Peyer's patch (tissue), 4 donors: ENCODE measurements around the gene TRIM14.

Source experiments
- POLR2A ChIP-seq, 2 donors: fragments of 450-650 bp; IDR thresholded peaks; one replicate each; pipeline ENCODE4 v1.5.1; 2017; ENCODE audit warnings: antibody characterized with exemption in 2 of 2, mild to moderate bottlenecking in 2 of 2, moderate library complexity in 2 of 2
- TF ChIP-seq, protein P1 (sequence below), 6 experiments: fragments of 450-650 bp in 4 of 6; fragments of 200-600 bp in 2 of 6; sonication (generic) in 1 of 6; IDR thresholded peaks; one replicate each; pipeline ENCODE4 v1.5.1; 2017 to 2019; ENCODE audit warnings: antibody characterized with exemption in 6 of 6, mild to moderate bottlenecking in 3 of 6, moderate library complexity in 1 of 6

DNA sequence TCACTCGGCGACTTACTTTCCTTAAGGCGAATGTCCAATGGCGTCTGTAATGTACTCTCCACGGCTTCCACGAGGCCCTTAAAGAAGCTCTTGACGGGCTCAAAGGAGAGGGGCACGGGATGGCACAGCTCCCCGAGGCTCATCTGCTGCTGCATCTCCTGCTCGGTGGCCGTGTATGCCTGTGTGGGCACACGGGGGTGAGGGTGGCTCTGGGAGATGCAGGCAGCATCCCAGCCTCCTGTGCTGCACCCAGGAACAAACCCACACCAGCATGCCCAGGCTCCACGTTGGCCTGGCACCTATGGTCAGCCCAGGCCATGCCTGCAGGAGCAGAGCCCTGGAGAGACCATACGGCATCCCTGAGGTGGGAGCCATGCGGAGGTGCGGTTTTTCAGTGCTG, 24.2 kb downstream of the TRIM14 start:
- TF ChIP-seq, protein P1, sequence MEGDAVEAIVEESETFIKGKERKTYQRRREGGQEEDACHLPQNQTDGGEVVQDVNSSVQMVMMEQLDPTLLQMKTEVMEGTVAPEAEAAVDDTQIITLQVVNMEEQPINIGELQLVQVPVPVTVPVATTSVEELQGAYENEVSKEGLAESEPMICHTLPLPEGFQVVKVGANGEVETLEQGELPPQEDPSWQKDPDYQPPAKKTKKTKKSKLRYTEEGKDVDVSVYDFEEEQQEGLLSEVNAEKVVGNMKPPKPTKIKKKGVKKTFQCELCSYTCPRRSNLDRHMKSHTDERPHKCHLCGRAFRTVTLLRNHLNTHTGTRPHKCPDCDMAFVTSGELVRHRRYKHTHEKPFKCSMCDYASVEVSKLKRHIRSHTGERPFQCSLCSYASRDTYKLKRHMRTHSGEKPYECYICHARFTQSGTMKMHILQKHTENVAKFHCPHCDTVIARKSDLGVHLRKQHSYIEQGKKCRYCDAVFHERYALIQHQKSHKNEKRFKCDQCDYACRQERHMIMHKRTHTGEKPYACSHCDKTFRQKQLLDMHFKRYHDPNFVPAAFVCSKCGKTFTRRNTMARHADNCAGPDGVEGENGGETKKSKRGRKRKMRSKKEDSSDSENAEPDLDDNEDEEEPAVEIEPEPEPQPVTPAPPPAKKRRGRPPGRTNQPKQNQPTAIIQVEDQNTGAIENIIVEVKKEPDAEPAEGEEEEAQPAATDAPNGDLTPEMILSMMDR (IDR thresholded peaks at IDR 0.05) = no peak
- no peak for TF ChIP-seq POLR2A (IDR thresholded peaks at IDR 0.05)
